Esophagus muscularis mucosa (tissue), 4 donors: Measurements from ENCODE around the gene KHK.

Experiments
- EP300 ChIP-seq: sonication (generic); formaldehyde crosslinking; IDR thresholded peaks from one replicate; pipeline ENCODE4 v1.6.1; 2017; ENCODE audit warnings: antibody characterized with exemption
- POLR2A ChIP-seq: fragments of 450-650 bp; IDR thresholded peaks from one replicate; pipeline ENCODE4 v1.6.1; 2017; ENCODE audit warnings: antibody characterized with exemption, moderate library complexity, mild to moderate bottlenecking, low read depth
- POLR2AphosphoS5 ChIP-seq, 2 donors: sonication (generic); formaldehyde crosslinking; IDR thresholded peaks; one replicate each; pipeline ENCODE4 v1.6.1; 2017; ENCODE audit warnings: antibody characterized with exemption in 2 of 2
- TF ChIP-seq, protein P1 (sequence below), 3 experiments: fragments of 200-600 bp in 2 of 3; fragments of 450-650 bp in 1 of 3; sonication (generic) in 2 of 3; IDR thresholded peaks; one replicate each; pipeline ENCODE4 v1.5.1; 2017 to 2019; ENCODE audit warnings: antibody characterized with exemption in 3 of 3, mild to moderate bottlenecking in 2 of 3, moderate library complexity in 1 of 3

GRCh38 chr2:27097341-27097740 is 10.8 kb downstream of the KHK start:
- TF ChIP-seq, protein P1, sequence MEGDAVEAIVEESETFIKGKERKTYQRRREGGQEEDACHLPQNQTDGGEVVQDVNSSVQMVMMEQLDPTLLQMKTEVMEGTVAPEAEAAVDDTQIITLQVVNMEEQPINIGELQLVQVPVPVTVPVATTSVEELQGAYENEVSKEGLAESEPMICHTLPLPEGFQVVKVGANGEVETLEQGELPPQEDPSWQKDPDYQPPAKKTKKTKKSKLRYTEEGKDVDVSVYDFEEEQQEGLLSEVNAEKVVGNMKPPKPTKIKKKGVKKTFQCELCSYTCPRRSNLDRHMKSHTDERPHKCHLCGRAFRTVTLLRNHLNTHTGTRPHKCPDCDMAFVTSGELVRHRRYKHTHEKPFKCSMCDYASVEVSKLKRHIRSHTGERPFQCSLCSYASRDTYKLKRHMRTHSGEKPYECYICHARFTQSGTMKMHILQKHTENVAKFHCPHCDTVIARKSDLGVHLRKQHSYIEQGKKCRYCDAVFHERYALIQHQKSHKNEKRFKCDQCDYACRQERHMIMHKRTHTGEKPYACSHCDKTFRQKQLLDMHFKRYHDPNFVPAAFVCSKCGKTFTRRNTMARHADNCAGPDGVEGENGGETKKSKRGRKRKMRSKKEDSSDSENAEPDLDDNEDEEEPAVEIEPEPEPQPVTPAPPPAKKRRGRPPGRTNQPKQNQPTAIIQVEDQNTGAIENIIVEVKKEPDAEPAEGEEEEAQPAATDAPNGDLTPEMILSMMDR (IDR thresholded peaks at IDR 0.05), result no peak
- TF ChIP-seq POLR2A, result no peak
- no peak for TF ChIP-seq POLR2AphosphoS5 (IDR thresholded peaks at IDR 0.05)
- no peak for TF ChIP-seq EP300
